ENCODE results near the gene ADCY7. TPM values are rescaled to one million over a fixed set of nuclear protein-coding genes. Genes with fewer than 3 reads are reported as not detected.

ADCY7 gene
- total RNA-seq, 1 experiment from 2014 or later = 5.9 TPM

- no peak for TF ChIP-seq ZBTB21 (CRISPR knock-in tag; IDR thresholded peaks at IDR 0.05; ENCODE audit: borderline replicate concordance)
- no peak overlapping the region for H3K27ac Mint-ChIP-seq
- CTCF ChIA-PET = interaction anchor here (0.9 to 1.6 kb wide), 4 partner anchors 99 to 356 kb away, joined by 3 to 5 read pairs (median 4); partner anchors contain the start of gene CNEP1R1
- no peaks in the 10 kb centered on the region for H3K9me3 Mint-ChIP-seq
- ATAC-seq (no peak), DNase-seq (ENCODE audit: low spot score) (no peak)
- no peaks in the 10 kb centered on the region for H3K27me3 Mint-ChIP-seq (ENCODE audit: low read depth)
- POLR2A ChIA-PET = no interaction called here
- H3K4me3 Mint-ChIP-seq = no peak overlapping the region
- peaks cover 5% of the 10 kb centered on the region; the same call in 1 of the 2 replicates for H3K36me3 Mint-ChIP-seq
- H3K4me1 Mint-ChIP-seq = no peaks in the 10 kb centered on the region
Observed at GRCh38 chr16:50309156-50309526, 42.8 kb downstream of the ADCY7 start.

GRCh38 chr16:50309527-50310307, 43.4 kb downstream of the ADCY7 start:
- no peak for DNase-seq (ENCODE audit: low spot score)
- Mint-ChIP-seq H3K4me1 (no peaks in the 10 kb centered on the region), H3K27ac (no peak overlapping the region; the same call in 1 of the 2 replicates), H3K9me3 (no peaks in the 10 kb centered on the region), H3K4me3 (no peak overlapping the region), H3K27me3 (ENCODE audit: low read depth) (no peaks in the 10 kb centered on the region), H3K36me3 (peaks cover 5% of the 10 kb centered on the region)
- no peak; the same call in 1 of the 2 replicates for ATAC-seq
- TF ChIP-seq TCF7 (CRISPR knock-in tag; IDR thresholded peaks at IDR 0.05; ENCODE audit: low read depth) = no peak
- TF ChIP-seq GTF2I (CRISPR knock-in tag; conservative IDR thresholded peaks at IDR 0.05) = no peak
- no peak for TF ChIP-seq ZNF219 (CRISPR knock-in tag; IDR thresholded peaks at IDR 0.05; ENCODE audit: borderline replicate concordance)
- no peak for TF ChIP-seq SOX15 (CRISPR knock-in tag; IDR thresholded peaks at IDR 0.05)
- TF ChIP-seq ZNF317 (CRISPR knock-in tag; IDR thresholded peaks at IDR 0.05; ENCODE audit: borderline replicate concordance, low read depth) = no peak
- no peak for TF ChIP-seq FOXP1 (CRISPR knock-in tag; IDR thresholded peaks at IDR 0.05; ENCODE audit: borderline replicate concordance)
- TF ChIP-seq MLX (CRISPR knock-in tag; IDR thresholded peaks at IDR 0.05) = no peak
- TF ChIP-seq FOXP4 (CRISPR knock-in tag; IDR thresholded peaks at IDR 0.05) = no peak
- no peak for TF ChIP-seq JUN (CRISPR knock-in tag; IDR thresholded peaks at IDR 0.05)
- TF ChIP-seq ZNF396 (CRISPR knock-in tag; IDR thresholded peaks at IDR 0.05; ENCODE audit: borderline replicate concordance) = no peak
- POLR2A ChIA-PET = no interaction called here
- CTCF ChIA-PET = interaction anchor here (0.9 to 2.5 kb wide), 5 partner anchors 96 to 356 kb away, joined by 3 to 8 read pairs (median 4); partner anchors contain the start of gene CNEP1R1

DNA sequence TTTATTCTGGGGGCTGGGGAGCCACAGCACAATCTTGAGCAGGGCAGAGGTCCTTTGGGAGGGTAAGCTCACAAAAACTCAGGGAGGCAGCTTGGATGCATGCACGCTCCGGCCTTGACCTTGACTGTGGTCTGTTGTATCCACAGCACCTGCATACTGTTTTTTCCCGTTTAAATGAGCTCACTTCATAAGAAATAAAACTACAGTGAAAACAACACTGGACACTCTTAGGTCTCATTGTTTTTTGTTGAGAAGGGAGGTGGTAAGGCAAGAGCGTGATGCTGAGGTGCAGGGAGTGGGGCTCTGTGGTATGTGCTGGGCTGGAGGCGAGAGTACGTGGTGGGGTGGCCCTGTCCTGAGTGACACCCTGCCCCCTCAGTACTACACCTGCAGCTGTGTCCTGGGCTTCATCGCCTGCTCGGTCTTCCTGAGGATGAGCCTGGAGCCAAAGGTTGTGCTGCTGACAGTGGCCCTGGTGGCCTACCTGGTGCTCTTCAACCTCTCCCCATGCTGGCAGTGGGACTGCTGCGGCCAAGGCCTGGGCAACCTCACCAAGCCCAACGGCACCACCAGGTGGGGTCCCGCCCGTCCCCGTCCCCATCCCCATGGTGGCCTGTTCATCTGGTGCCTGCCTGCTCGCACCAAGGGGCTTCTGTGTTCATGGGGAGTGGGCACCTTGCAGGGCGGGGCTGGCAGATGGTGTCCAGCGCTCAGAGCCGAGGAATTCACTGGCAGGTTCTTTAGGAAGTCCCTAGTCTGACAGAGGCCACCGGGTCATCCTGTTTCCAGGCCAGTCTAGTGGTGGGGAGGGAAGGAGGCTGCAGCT, 44.2 kb downstream of the ADCY7 start:
- DNase-seq (ENCODE audit: low spot score) = no peak
- Mint-ChIP-seq H3K4me1 (no peaks in the 10 kb centered on the region), H3K27me3 (ENCODE audit: low read depth) (no peaks in the 10 kb centered on the region), H3K9me3 (no peaks in the 10 kb centered on the region), H3K4me3 (no peak overlapping the region), H3K27ac (no peak overlapping the region), H3K36me3 (peaks cover 8% of the 10 kb centered on the region)
- ATAC-seq = peak; percentile 38
- ChIA-PET POLR2A (no interaction called here), CTCF (interaction anchor here (1.2 to 2.5 kb wide), 4 partner anchors 16 to 355 kb away, joined by 3 to 8 read pairs (median 4); no protein-coding TSS in a partner anchor)
- TF ChIP-seq FOXK1 (CRISPR knock-in tag; IDR thresholded peaks at IDR 0.05) = no peak
- TF ChIP-seq FOXP1 (CRISPR knock-in tag; IDR thresholded peaks at IDR 0.05; ENCODE audit: borderline replicate concordance) = no peak
- TF ChIP-seq PREB (CRISPR knock-in tag; IDR thresholded peaks at IDR 0.05; ENCODE audit: borderline replicate concordance) = no peak
- TF ChIP-seq ZNF317 (CRISPR knock-in tag; IDR thresholded peaks at IDR 0.05; ENCODE audit: borderline replicate concordance, low read depth) = no peak
- TF ChIP-seq ETV6 (CRISPR knock-in tag; IDR thresholded peaks at IDR 0.05) = no peak
- TF ChIP-seq, protein P1, sequence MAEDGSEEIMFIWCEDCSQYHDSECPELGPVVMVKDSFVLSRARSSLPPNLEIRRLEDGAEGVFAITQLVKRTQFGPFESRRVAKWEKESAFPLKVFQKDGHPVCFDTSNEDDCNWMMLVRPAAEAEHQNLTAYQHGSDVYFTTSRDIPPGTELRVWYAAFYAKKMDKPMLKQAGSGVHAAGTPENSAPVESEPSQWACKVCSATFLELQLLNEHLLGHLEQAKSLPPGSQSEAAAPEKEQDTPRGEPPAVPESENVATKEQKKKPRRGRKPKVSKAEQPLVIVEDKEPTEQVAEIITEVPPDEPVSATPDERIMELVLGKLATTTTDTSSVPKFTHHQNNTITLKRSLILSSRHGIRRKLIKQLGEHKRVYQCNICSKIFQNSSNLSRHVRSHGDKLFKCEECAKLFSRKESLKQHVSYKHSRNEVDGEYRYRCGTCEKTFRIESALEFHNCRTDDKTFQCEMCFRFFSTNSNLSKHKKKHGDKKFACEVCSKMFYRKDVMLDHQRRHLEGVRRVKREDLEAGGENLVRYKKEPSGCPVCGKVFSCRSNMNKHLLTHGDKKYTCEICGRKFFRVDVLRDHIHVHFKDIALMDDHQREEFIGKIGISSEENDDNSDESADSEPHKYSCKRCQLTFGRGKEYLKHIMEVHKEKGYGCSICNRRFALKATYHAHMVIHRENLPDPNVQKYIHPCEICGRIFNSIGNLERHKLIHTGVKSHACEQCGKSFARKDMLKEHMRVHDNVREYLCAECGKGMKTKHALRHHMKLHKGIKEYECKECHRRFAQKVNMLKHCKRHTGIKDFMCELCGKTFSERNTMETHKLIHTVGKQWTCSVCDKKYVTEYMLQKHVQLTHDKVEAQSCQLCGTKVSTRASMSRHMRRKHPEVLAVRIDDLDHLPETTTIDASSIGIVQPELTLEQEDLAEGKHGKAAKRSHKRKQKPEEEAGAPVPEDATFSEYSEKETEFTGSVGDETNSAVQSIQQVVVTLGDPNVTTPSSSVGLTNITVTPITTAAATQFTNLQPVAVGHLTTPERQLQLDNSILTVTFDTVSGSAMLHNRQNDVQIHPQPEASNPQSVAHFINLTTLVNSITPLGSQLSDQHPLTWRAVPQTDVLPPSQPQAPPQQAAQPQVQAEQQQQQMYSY (CRISPR knock-in tag; IDR thresholded peaks at IDR 0.05) = no peak
- TF ChIP-seq HMGXB4 (CRISPR knock-in tag; IDR thresholded peaks at IDR 0.05) = no peak

Measured in WTC11 (cell line).